Head of caudate nucleus (tissue), 42 donors: Measurements from ENCODE around the gene FLNC.

Source experiments
- DNase-seq, 42 donors: peaks; one replicate each; pipeline versions ENCODE4 v3.0.0 to v3.0.0-alpha.2; 2020 to 2021; ENCODE audit warnings: mixed read lengths in 7 of 42
- intact Hi-C: fragments of 100-400 bp; cut with DNase I; formaldehyde crosslinking; loops from one replicate; pipeline ENCODE4 v1.15.0; 2022

Gene FLNC

GRCh38 chr7:128868624-128869137, 38.5 kb downstream of the FLNC start:
- DNase-seq = peak in 1 of 42 donors; percentile 17
- intact Hi-C loops = loop anchor here (5.0 to 10.0 kb wide), 2 partner anchors 74 to 131 kb away; partner anchors contain the start of genes CALU and CCDC136

GRCh38 chr7:128869138-128869943, 39.1 kb downstream of the FLNC start:
- intact Hi-C loops = loop anchor here (5.0 to 10.0 kb wide), 2 partner anchors 75 to 132 kb away; partner anchors contain the start of genes CALU and CCDC136
- DNase-seq = peak in 40 of 42 donors; percentile 34 to 83 (median 60)

GRCh38 chr7:128869944-128870285, 39.7 kb downstream of the FLNC start:
- DNase-seq = no peak
- intact Hi-C loops = loop anchor here (5.0 to 10.0 kb wide), 2 partner anchors 75 to 133 kb away; partner anchors contain the start of genes CALU and CCDC136

- intact Hi-C loops = no loop called here
- no peak for DNase-seq
Measured at GRCh38 chr7:128871050-128871449, 40.8 kb downstream of the FLNC start.

GRCh38 chr7:128872394-128872824, 42.2 kb downstream of the FLNC start:
- DNase-seq = no peak
- intact Hi-C loops = no loop called here

- intact Hi-C loops = no loop called here
- DNase-seq = peak in 6 of 42 donors; percentile 20 to 49 (median 32)
Measured at GRCh38 chr7:128873234-128873633, 43.0 kb downstream of the FLNC start.

- no peak for DNase-seq
- intact Hi-C loops = no loop called here
Measured at GRCh38 chr7:128874140-128875031, 44.2 kb downstream of the FLNC start.

- no peak for DNase-seq
- intact Hi-C loops = no loop called here
Measured at GRCh38 chr7:128875523-128875948, 45.3 kb downstream of the FLNC start.

- intact Hi-C loops = no loop called here
- DNase-seq = peak in 1 of 42 donors; percentile 1
Measured at GRCh38 chr7:128876127-128876526, 45.9 kb downstream of the FLNC start.

- no peak for DNase-seq
- intact Hi-C loops = no loop called here
Measured at GRCh38 chr7:128876586-128876977, 46.4 kb downstream of the FLNC start.

GRCh38 chr7:128876978-128877755, 47.0 kb downstream of the FLNC start:
- DNase-seq = peak in 1 of 42 donors; percentile 4
- intact Hi-C loops = no loop called here

GRCh38 chr7:128877756-128878120, 47.5 kb downstream of the FLNC start:
- intact Hi-C loops = no loop called here
- DNase-seq = peak in 1 of 42 donors; percentile 1

- intact Hi-C loops = no loop called here
- peak in 1 of 42 donors; percentile 3 for DNase-seq
Measured at GRCh38 chr7:128878226-128879105, 48.3 kb downstream of the FLNC start.

- no peak for DNase-seq
Measured at GRCh38 chr7:128879461-128879938, 49.3 kb downstream of the FLNC start.

GRCh38 chr7:128879939-128880746, 49.9 kb downstream of the FLNC start:
- peak; percentile 57 to 91 (median 80) for DNase-seq
- intact Hi-C loops = loop anchor here (5.0 kb wide), 1 partner anchor 268 kb away; no protein-coding TSS in a partner anchor

More at GRCh38 chr7:128879461-128879938, 49.3 kb downstream of the FLNC start:
- intact Hi-C loops = no loop called here

- DNase-seq = no peak
- intact Hi-C loops = loop anchor here (5.0 kb wide), 1 partner anchor 269 kb away; no protein-coding TSS in a partner anchor
Measured at GRCh38 chr7:128880791-128881457, 50.7 kb downstream of the FLNC start.
